OCI-LY7 (cell line): ENCODE measurements around the gene KIF4B. TPM values are rescaled to one million over a fixed set of nuclear protein-coding genes. Genes with fewer than 3 reads are reported as not detected.

Source experiments
- BruUV-seq: library from RNA; stranded (reverse); fragments of 400-500 nt; replicated peaks from 2 replicates; lab custom pipeline; 2021; lab: Mats Ljungman, UMichigan
- CTCF ChIA-PET: fragments of 300-600 bp; sonication (Branson Sonifier 250); formaldehyde crosslinking; loops from one replicate; lab custom pipeline; 2022; ENCODE audit warnings: antibody characterized with exemption; ENCODE audit not compliant: unreplicated experiment; lab: Charles Lee
- POLR2A ChIA-PET: fragments of 300-600 bp; sonication (Branson Sonifier 250); formaldehyde crosslinking; loops from one replicate; lab custom pipeline; 2022; ENCODE audit warnings: antibody characterized with exemption; lab: Charles Lee
- DNase-seq: peaks from one replicate; pipeline ENCODE4 v3.0.0-alpha.2; 2015; ENCODE audit warnings: low spot score
- H2AFZ ChIP-seq: fragments of 200-600 bp; sonication (generic), shearing (Covaris generic); 2 replicates; pipeline ENCODE4 v1.6.1; 2014; ENCODE audit warnings: mild to moderate bottlenecking, antibody characterized with exemption, low read length, moderate library complexity
- H3K27ac ChIP-seq: fragments of 200-600 bp; sonication (generic); 2 replicates; pipeline ENCODE4 v1.5.1; 2014; ENCODE audit warnings: mixed run types, low read depth, mild to moderate bottlenecking, moderate library complexity, low read length, inconsistent platforms; ENCODE audit not compliant: poor library complexity, severe bottlenecking
- H3K36me3 ChIP-seq: fragments of 200-600 bp; sonication (generic); 2 replicates; pipeline ENCODE4 v1.6.1; 2014; ENCODE audit warnings: mild to moderate bottlenecking, antibody characterized with exemption, low read length, moderate library complexity, mixed read lengths; ENCODE audit not compliant: insufficient read depth
- H3K4me1 ChIP-seq: fragments of 200-600 bp; sonication (generic); 2 replicates; pipeline ENCODE4 v1.5.1; 2014; ENCODE audit warnings: mild to moderate bottlenecking, low read length; ENCODE audit not compliant: insufficient read depth, poor library complexity, severe bottlenecking
- H3K4me2 ChIP-seq: fragments of 200-600 bp; sonication (generic); 2 replicates; pipeline ENCODE4 v1.6.1; 2014; ENCODE audit warnings: mild to moderate bottlenecking, low read length
- H3K4me3 ChIP-seq: fragments of 200-600 bp; sonication (generic); 2 replicates; pipeline ENCODE4 v1.5.1; 2014; ENCODE audit warnings: mild to moderate bottlenecking, low read depth, low read length; ENCODE audit not compliant: poor library complexity, severe bottlenecking
- H3K79me2 ChIP-seq: fragments of 200-600 bp; sonication (generic); 2 replicates; pipeline ENCODE4 v1.6.1; 2016; ENCODE audit warnings: low read depth, mild to moderate bottlenecking, low read length, moderate library complexity, mixed read lengths; ENCODE audit not compliant: insufficient read depth
- H3K9me2 ChIP-seq: fragments of 200-600 bp; sonication (generic); 2 replicates; pipeline ENCODE4 v1.6.1; 2016; ENCODE audit warnings: mild to moderate bottlenecking, low read length, mixed read lengths; ENCODE audit not compliant: insufficient read depth
- H3K9me3 ChIP-seq: fragments of 200-600 bp; sonication (generic); 2 replicates; pipeline ENCODE4 v1.6.1; 2014; ENCODE audit warnings: mild to moderate bottlenecking, mixed run types, low read length, mixed read lengths
- H4K20me1 ChIP-seq: fragments of 200-600 bp; sonication (generic); 2 replicates; pipeline ENCODE4 v1.6.1; 2014; ENCODE audit warnings: mild to moderate bottlenecking, antibody characterized with exemption, low read length, moderate library complexity, mixed read lengths; ENCODE audit not compliant: insufficient read depth
- CTCF ChIP-seq: fragments of 200-600 bp; sonication (generic); conservative IDR thresholded peaks from 2 replicates; pipeline ENCODE4 v1.5.1; 2014; ENCODE audit warnings: mild to moderate bottlenecking, antibody characterized with exemption, low read length, moderate library complexity, mixed read lengths
- EZH2phosphoT487 ChIP-seq: fragments of 200-600 bp; sonication (generic); IDR thresholded peaks from 2 replicates; pipeline ENCODE4 v1.6.1; 2018; ENCODE audit warnings: low read depth, borderline replicate concordance, mild to moderate bottlenecking, mixed run types, antibody characterized with exemption, low read length, moderate library complexity, mixed read lengths
- intact Hi-C: fragments of 100-400 bp; cut with micrococcal nuclease; formaldehyde crosslinking; loops from one replicate; pipeline ENCODE4 v1.10.0; 2022; ENCODE audit not compliant: unreplicated experiment
- total RNA-seq, 2 experiments: library from RNA; depleted of rRNA in 1 of 2; stranded (reverse); fragments of >200 nt in 1 of 2; shearing (Covaris generic) in 1 of 2; gene quantifications; 2 replicates each; pipeline ENCODE4 v1.2.3, GENCODE V29; 2014 to 2022

KIF4B gene
- total RNA-seq, 2 experiments from 2014 or later = not detected

GRCh38 chr5:155040984-155041653 is 27.6 kb downstream of the KIF4B start:
- H3K27ac ChIP-seq = no peak overlapping the region
- no TSS peak for BruUV-seq
- no peaks in the 10 kb centered on the region for H3K36me3 ChIP-seq
- H3K4me3 ChIP-seq = no peak overlapping the region
- H3K4me2 ChIP-seq = no peak overlapping the region
- H3K79me2 ChIP-seq = no peaks in the 10 kb centered on the region
- no peaks in the 10 kb centered on the region for H3K4me1 ChIP-seq
- no peak overlapping the region for H2AFZ ChIP-seq
- no peaks in the 10 kb centered on the region for H3K9me2 ChIP-seq
- ChIA-PET CTCF (no interaction called here), POLR2A (no interaction called here)
- no peak for TF ChIP-seq CTCF
- no peak for TF ChIP-seq EZH2phosphoT487
- intact Hi-C loops = no loop called here
- DNase-seq = no peak
- H3K9me3 ChIP-seq = no peaks in the 10 kb centered on the region
- no peaks in the 10 kb centered on the region for H4K20me1 ChIP-seq

GRCh38 chr5:155044591-155044990 is 31.0 kb downstream of the KIF4B start:
- CTCF ChIA-PET = no interaction called here
- no TSS peak for BruUV-seq

More at GRCh38 chr5:155044591-155044990, 31.0 kb downstream of the KIF4B start:
- Histone ChIP-seq H3K27ac (no peak overlapping the region), H3K9me3 (no peaks in the 10 kb centered on the region), H2AFZ (no peak overlapping the region), H3K36me3 (no peaks in the 10 kb centered on the region), H3K4me1 (no peaks in the 10 kb centered on the region), H4K20me1 (no peaks in the 10 kb centered on the region), H3K79me2 (no peaks in the 10 kb centered on the region), H3K4me3 (no peak overlapping the region), H3K4me2 (no peak overlapping the region), H3K9me2 (no peaks in the 10 kb centered on the region)
- POLR2A ChIA-PET = interaction anchor here (0.6 kb wide), 1 partner anchor 329 kb away, joined by 7 read pairs; no protein-coding TSS in a partner anchor
- DNase-seq = no peak
- TF ChIP-seq EZH2phosphoT487 (no peak), CTCF (no peak)
- intact Hi-C loops = no loop called here
